H9 (cell line): ENCODE results near the gene COL27A1. TPM values are rescaled to one million over a fixed set of nuclear protein-coding genes. Genes with fewer than 3 reads are reported as not detected.
A peak's percentile ranks its signal among the peaks of the same experiment; 100 is the strongest.
"Not testable (repeated sequence)": the region's sequence is repeated elsewhere in the genome, so short reads cannot be mapped to it uniquely, and the experiment has no call there.

ENCODE experiments used
- DNase-seq: peaks from one replicate; pipeline ENCODE4 v3.0.0-alpha.2; 2017
- H2AFZ ChIP-seq: one replicate; pipeline ENCODE4 v1.6.1; 2013; ENCODE audit warnings: mild to moderate bottlenecking, low read length, control low read depth, moderate library complexity
- H2AK5ac ChIP-seq: 2 replicates; pipeline ENCODE4 v1.6.1; 2013; ENCODE audit warnings: low read length, control low read depth, mixed read lengths; ENCODE audit not compliant: insufficient read length
- H2BK120ac ChIP-seq: one replicate; pipeline ENCODE4 v1.6.1; 2013; ENCODE audit warnings: low read depth, mild to moderate bottlenecking, low read length, control low read depth, inconsistent platforms; ENCODE audit not compliant: poor library complexity, severe bottlenecking
- H2BK12ac ChIP-seq: 2 replicates; pipeline ENCODE4 v1.6.1; 2013; ENCODE audit warnings: low read length, control low read depth, mixed read lengths, low read depth; ENCODE audit not compliant: insufficient read length
- H2BK15ac ChIP-seq: 2 replicates; pipeline ENCODE4 v1.6.1; 2013; ENCODE audit warnings: low read depth, low read length, control low read depth
- H2BK20ac ChIP-seq: one replicate; pipeline ENCODE4 v1.6.1; 2013; ENCODE audit warnings: low read depth, mild to moderate bottlenecking, low read length, control low read depth, inconsistent platforms; ENCODE audit not compliant: poor library complexity, severe bottlenecking
- H2BK5ac ChIP-seq: 2 replicates; pipeline ENCODE4 v1.6.1; 2013; ENCODE audit warnings: low read length, control low read depth, mixed read lengths; ENCODE audit not compliant: insufficient read length
- H3K14ac ChIP-seq: 2 replicates; pipeline ENCODE4 v1.6.1; 2013; ENCODE audit warnings: low read length, control low read depth; ENCODE audit not compliant: insufficient read depth
- H3K18ac ChIP-seq: 2 replicates; pipeline ENCODE4 v1.6.1; 2013; ENCODE audit warnings: low read depth, mild to moderate bottlenecking, mixed read lengths, low read length, control low read depth; ENCODE audit not compliant: insufficient read length
- H3K23ac ChIP-seq: 2 replicates; pipeline ENCODE4 v1.6.1; 2013; ENCODE audit warnings: low read length, control low read depth, mixed read lengths, low read depth; ENCODE audit not compliant: insufficient read length
- H3K23me2 ChIP-seq: 2 replicates; pipeline ENCODE4 v1.6.1; 2013; ENCODE audit warnings: low read depth, mild to moderate bottlenecking, mixed read lengths, low read length, control low read depth; ENCODE audit not compliant: insufficient read length, poor library complexity, severe bottlenecking
- H3K27ac ChIP-seq: 2 replicates; pipeline ENCODE4 v1.5.1; 2013; ENCODE audit warnings: low read length, control low read depth, mixed read lengths, low read depth; ENCODE audit not compliant: insufficient read length
- H3K27me3 ChIP-seq: 2 replicates; pipeline ENCODE4 v1.6.1; 2013; ENCODE audit warnings: low read length, control low read depth, inconsistent platforms; ENCODE audit not compliant: insufficient read depth
- H3K4ac ChIP-seq: 2 replicates; pipeline ENCODE4 v1.6.1; 2013; ENCODE audit warnings: low read depth, mild to moderate bottlenecking, control low read depth, inconsistent platforms, low read length, moderate library complexity
- H3K4me1 ChIP-seq: 2 replicates; pipeline ENCODE4 v1.6.1; 2013; ENCODE audit warnings: low read length, control low read depth, inconsistent platforms; ENCODE audit not compliant: insufficient read depth
- H3K4me2 ChIP-seq: 2 replicates; pipeline ENCODE4 v1.6.1; 2013; ENCODE audit warnings: low read length, control low read depth, mixed read lengths; ENCODE audit not compliant: insufficient read length, insufficient read depth
- H3K56ac ChIP-seq: 2 replicates; pipeline ENCODE4 v1.6.1; 2013; ENCODE audit warnings: low read depth, mild to moderate bottlenecking, mixed read lengths, low read length, control low read depth; ENCODE audit not compliant: insufficient read length
- H3K79me1 ChIP-seq: 2 replicates; pipeline ENCODE4 v1.6.1; 2013; ENCODE audit warnings: low read depth, mild to moderate bottlenecking, moderate library complexity, low read length, control low read depth, inconsistent platforms; ENCODE audit not compliant: insufficient read depth, poor library complexity, severe bottlenecking
- H3K79me2 ChIP-seq: 2 replicates; pipeline ENCODE4 v1.6.1; 2013; ENCODE audit warnings: low read length, control low read depth, inconsistent platforms; ENCODE audit not compliant: insufficient read depth
- H3K9ac ChIP-seq: 2 replicates; pipeline ENCODE4 v1.6.1; 2013; ENCODE audit warnings: low read length, control low read depth, mixed read lengths; ENCODE audit not compliant: insufficient read length; ENCODE audit errors: extremely low read depth
- H3K9me3 ChIP-seq: one replicate; pipeline ENCODE4 v1.6.1; 2013; ENCODE audit warnings: low read depth, low read length, inconsistent platforms; ENCODE audit not compliant: control insufficient read depth
- H3T11ph ChIP-seq: one replicate; pipeline ENCODE4 v1.6.1; 2013; ENCODE audit warnings: mild to moderate bottlenecking, low read length, control low read depth, inconsistent platforms
- H4K20me1 ChIP-seq: one replicate; pipeline ENCODE4 v1.6.1; 2013; ENCODE audit not compliant: control insufficient read depth, insufficient read length, insufficient read depth
- H4K5ac ChIP-seq: 2 replicates; pipeline ENCODE4 v1.6.1; 2013; ENCODE audit warnings: low read depth, mild to moderate bottlenecking, mixed read lengths, low read length, control low read depth; ENCODE audit not compliant: insufficient read length
- H4K8ac ChIP-seq: replicated peaks from 2 replicates; pipeline ENCODE4 v1.6.1; 2013; ENCODE audit warnings: low read length, control low read depth, mixed read lengths, low read depth; ENCODE audit not compliant: insufficient read length
- H4K91ac ChIP-seq: 2 replicates; pipeline ENCODE4 v1.6.1; 2013; ENCODE audit warnings: low read depth, mild to moderate bottlenecking, moderate library complexity, mixed read lengths, low read length, control low read depth; ENCODE audit not compliant: insufficient read length
- H3K27ac Mint-ChIP-seq, 3 experiments: 2 replicates in 2 of 3; 3 replicates in 1 of 3; pipeline ENCODE4 v1.8.0; 2020 to 2021; ENCODE audit warnings: mixed read lengths in 3 of 3, mild to moderate bottlenecking in 1 of 3, moderate library complexity in 1 of 3
- H3K27me3 Mint-ChIP-seq: 2 replicates; pipeline ENCODE4 v1.8.0; 2021; ENCODE audit warnings: low read depth, mild to moderate bottlenecking, moderate library complexity, mixed read lengths
- H3K36me3 Mint-ChIP-seq, 3 experiments: 2 replicates in 2 of 3; 3 replicates in 1 of 3; pipeline ENCODE4 v1.8.0; 2020 to 2021; ENCODE audit warnings: low read depth in 3 of 3, mixed read lengths in 3 of 3; ENCODE audit not compliant: insufficient read depth in 1 of 3
- H3K4me1 Mint-ChIP-seq, 2 experiments: 2 replicates each; pipeline ENCODE4 v1.8.0; 2020; ENCODE audit warnings: mixed read lengths in 2 of 2
- H3K4me3 Mint-ChIP-seq, 2 experiments: 2 replicates in 1 of 2; 3 replicates in 1 of 2; pipeline ENCODE4 v1.8.0; 2020 to 2021; ENCODE audit warnings: mild to moderate bottlenecking in 2 of 2, mixed read lengths in 2 of 2, moderate library complexity in 1 of 2
- H3K9me3 Mint-ChIP-seq, 2 experiments: 2 replicates in 1 of 2; 3 replicates in 1 of 2; pipeline ENCODE4 v1.8.0; 2020; ENCODE audit warnings: mild to moderate bottlenecking in 2 of 2, mixed read lengths in 2 of 2, moderate library complexity in 1 of 2
- CTCF ChIP-seq: fragments of 200-600 bp; sonication (generic); conservative IDR thresholded peaks from 3 replicates; pipeline ENCODE4 v1.8.0; 2021; ENCODE audit warnings: antibody characterized with exemption, mild to moderate bottlenecking
- WGBS: extraction: QIAGEN DNeasy Blood & Tissue Kit; methylation state at CpG from one replicate; pipeline ENCODE4 v1.1.7; 2013; ENCODE audit warnings: missing lambda C conversion rate, low lambda C conversion rate, mixed read lengths; ENCODE audit not compliant: insufficient read length; ENCODE audit errors: extremely low coverage; 5-methylcytosine and 5-hydroxymethylcytosine counted together
- total RNA-seq: library from RNA; stranded (reverse); gene quantifications from 2 replicates; pipeline ENCODE4 v1.2.1, GENCODE V29; 2021

COL27A1 gene
- total RNA-seq, 1 experiment from 2014 or later: 17.9 TPM

GRCh38 chr9:114324492-114324891 is 169.2 kb downstream of the COL27A1 start:
- peak; percentile 47 for DNase-seq
- no peak overlapping the region for H4K8ac ChIP-seq

GRCh38 chr9:114324965-114325364 is 169.6 kb downstream of the COL27A1 start:
- H3K9me3 Mint-ChIP-seq, H2BK120ac ChIP-seq, H3K18ac ChIP-seq, H2BK5ac ChIP-seq, H3K4me3 Mint-ChIP-seq, H3K27me3 ChIP-seq, H4K5ac ChIP-seq, H3K27me3 Mint-ChIP-seq, H3K9me3 ChIP-seq, H2BK15ac ChIP-seq, H3K27ac Mint-ChIP-seq, H2BK12ac ChIP-seq, H3K4me1 Mint-ChIP-seq, H2BK20ac ChIP-seq, H2AK5ac ChIP-seq, H3K4me1 ChIP-seq, H3K9ac ChIP-seq, H3K23ac ChIP-seq, H4K8ac ChIP-seq, H3K4ac ChIP-seq, H3T11ph ChIP-seq, H4K91ac ChIP-seq, H3K56ac ChIP-seq, H4K20me1 ChIP-seq, H3K36me3 Mint-ChIP-seq, H3K14ac ChIP-seq, H2AFZ ChIP-seq, H3K27ac ChIP-seq, H3K23me2 ChIP-seq, H3K79me2 ChIP-seq, H3K4me2 ChIP-seq, H3K79me1 ChIP-seq: not testable (repeated sequence)
- WGBS: no CpG with 5 or more reads among the region's 9 CpGs
- peak; percentile 47 for DNase-seq

More at GRCh38 chr9:114324492-114324891, 169.2 kb downstream of the COL27A1 start:
- Histone ChIP-seq H4K20me1 (no peaks in the 10 kb centered on the region), H4K91ac (no peak overlapping the region), H2BK15ac (no peak overlapping the region), H3K4me2 (no peak overlapping the region), H3K27ac (no peak overlapping the region), H3K79me2 (no peaks in the 10 kb centered on the region), H3K14ac (no peak overlapping the region; the same call in 1 of the 2 replicates), H3K18ac (no peak overlapping the region), H3K4me1 (no peaks in the 10 kb centered on the region), H3K23me2 (no peaks in the 10 kb centered on the region), H2BK20ac (no peak overlapping the region), H2BK12ac (no peak overlapping the region), H3K9me3 (no peaks in the 10 kb centered on the region), H3K4ac (no peak overlapping the region), H3K79me1 (no peaks in the 10 kb centered on the region), H2AK5ac (no peak overlapping the region), H3T11ph (no peak overlapping the region), H4K5ac (no peak overlapping the region), H3K27me3 (no peaks in the 10 kb centered on the region), H3K56ac (no peak overlapping the region), H2BK120ac (no peak overlapping the region), H2BK5ac (no peak overlapping the region), H3K23ac (no peak overlapping the region), H3K9ac (no peak overlapping the region), H2AFZ (no peak overlapping the region)
- no CpG with 5 or more reads among the region's 8 CpGs for WGBS
- Mint-ChIP-seq H3K27ac (no peak overlapping the region), H3K27me3 (no peaks in the 10 kb centered on the region), H3K4me1 (no peaks in the 10 kb centered on the region), H3K36me3 (no peaks in the 10 kb centered on the region), H3K9me3 (no peaks in the 10 kb centered on the region), H3K4me3 (no peak overlapping the region)
- TF ChIP-seq CTCF: no peak
